GM19455 (cell line): Measurements from ENCODE around the gene KIAA1217.

ENCODE experiments used
- ATAC-seq: cut with Tn5 transposase; IDR thresholded peaks from one replicate; pipeline ENCODE4 v1.9.1; 2021; ENCODE audit not compliant: unreplicated experiment

KIAA1217 gene

DNA sequence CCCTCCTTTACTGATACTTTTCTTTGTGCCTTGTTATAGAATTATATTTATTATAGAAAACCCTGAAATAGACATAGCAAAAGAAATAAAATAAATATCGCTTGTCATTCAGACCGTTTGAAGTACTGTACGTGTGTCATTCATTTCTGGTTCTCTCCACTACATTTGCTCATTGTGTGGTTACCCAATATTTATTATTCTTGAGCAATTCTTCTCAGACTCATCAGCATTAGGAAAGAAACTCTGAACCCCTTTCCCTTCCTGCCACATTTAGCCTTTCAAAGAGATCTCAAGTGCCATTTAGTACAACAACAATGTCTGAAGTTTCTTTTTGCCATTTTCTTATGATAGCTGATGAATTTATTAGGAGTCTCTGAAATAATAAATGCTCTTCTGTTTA, 154.1 kb downstream of the KIAA1217 start:
- ATAC-seq: no peak

- no peak for ATAC-seq
Measured at GRCh38 chr10:24367688-24368087, 158.8 kb downstream of the KIAA1217 start.

DNA sequence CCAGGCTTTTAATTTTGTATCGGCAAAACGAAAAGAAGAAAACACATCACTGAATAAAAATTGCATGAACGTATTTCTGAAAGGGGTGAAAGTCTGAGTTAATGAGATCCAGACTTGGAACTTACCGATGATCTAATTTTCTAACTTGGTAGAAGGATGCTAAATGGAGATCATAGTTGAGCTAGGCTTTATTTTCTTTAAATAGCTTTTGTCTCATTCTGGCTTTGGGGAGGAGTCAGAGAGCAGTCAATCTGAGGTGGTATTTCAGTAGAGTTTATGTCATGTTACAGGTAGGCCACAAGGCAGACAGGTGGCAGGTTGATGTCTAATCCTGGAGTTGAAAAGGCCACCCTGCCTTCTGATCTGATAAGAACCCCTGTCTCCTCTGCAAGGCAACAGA, 161.9 kb downstream of the KIAA1217 start:
- ATAC-seq: no peak

GRCh38 chr10:24371396-24371795, 162.5 kb downstream of the KIAA1217 start:
- no peak for ATAC-seq

GRCh38 chr10:24374134-24374915, 165.4 kb downstream of the KIAA1217 start:
- no peak for ATAC-seq

GRCh38 chr10:24375510-24375909, 166.6 kb downstream of the KIAA1217 start:
- no peak for ATAC-seq

- no peak for ATAC-seq
Measured at GRCh38 chr10:24376731-24377130, 167.8 kb downstream of the KIAA1217 start.

GRCh38 chr10:24378126-24378920, 169.4 kb downstream of the KIAA1217 start:
- ATAC-seq: no peak

GRCh38 chr10:24381235-24382010, 172.5 kb downstream of the KIAA1217 start:
- no peak for ATAC-seq

GRCh38 chr10:24382045-24382444, 173.1 kb downstream of the KIAA1217 start:
- no peak for ATAC-seq

- ATAC-seq: no peak
Measured at GRCh38 chr10:24382596-24382978, 173.6 kb downstream of the KIAA1217 start.

GRCh38 chr10:24382979-24383663, 174.2 kb downstream of the KIAA1217 start:
- ATAC-seq: peak; percentile 71

DNA sequence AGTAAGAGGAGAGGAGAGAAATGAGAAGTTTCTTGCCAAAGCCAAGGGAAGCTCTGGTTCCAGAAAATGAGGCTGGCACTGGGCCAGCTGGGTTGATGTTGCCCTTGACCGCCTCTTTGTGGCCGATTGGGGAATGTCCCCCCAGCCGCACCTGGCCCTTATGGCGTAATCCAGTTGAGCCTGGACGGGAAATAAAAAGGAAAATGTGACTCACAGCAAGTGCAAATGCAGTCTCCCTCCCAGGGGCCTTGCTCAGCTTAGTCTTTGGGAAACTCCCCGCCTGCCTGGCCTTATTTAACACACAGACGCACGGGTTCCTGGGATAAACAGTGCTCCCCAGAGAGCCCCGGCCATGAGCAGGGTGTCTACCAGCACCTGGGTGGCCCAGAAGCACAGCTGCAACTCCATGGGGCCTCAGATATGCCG, 174.8 kb downstream of the KIAA1217 start:
- ATAC-seq: peak; percentile 77

DNA sequence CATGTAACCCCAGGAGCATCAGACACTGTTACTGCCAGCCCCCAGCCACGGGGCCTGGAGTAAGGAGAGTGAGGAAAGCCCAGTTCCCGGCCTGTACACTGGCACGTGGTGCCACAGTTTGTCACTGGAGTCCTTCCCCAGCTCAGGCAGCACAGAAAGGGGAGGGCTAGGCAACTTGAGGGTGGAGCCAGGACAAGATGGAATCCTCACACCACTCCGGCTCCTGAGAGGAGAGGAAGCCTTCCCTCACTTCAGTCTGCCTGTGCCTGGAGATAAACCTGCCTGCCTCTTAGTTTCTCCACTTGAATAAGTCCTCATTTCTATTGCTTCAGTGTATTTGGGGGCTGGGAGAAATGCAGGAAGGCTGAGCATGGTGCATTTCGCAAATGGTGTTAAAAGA, 176.0 kb downstream of the KIAA1217 start:
- ATAC-seq: no peak

- no peak for ATAC-seq
Measured at GRCh38 chr10:24385776-24386175, 176.8 kb downstream of the KIAA1217 start.

GRCh38 chr10:24390146-24390700, 181.3 kb downstream of the KIAA1217 start:
- ATAC-seq: no peak

DNA sequence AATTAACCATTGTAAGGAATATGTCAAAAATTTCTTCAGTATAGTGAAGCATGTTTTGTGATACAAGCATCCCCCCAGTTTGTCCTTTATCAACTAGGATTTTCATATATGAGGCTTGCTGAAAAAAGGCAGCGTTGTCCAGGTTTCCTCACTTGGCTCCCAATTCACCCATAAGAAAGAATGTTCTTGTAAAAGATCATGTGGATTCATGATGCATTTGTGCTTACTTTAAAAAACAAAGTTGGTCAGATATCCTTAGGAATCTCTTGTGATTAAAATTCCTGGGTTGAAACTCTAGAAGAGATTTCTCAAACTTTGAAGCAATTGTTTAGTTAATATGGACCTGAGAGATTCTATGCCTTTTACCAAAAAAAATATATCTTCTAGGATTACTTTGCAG, 181.8 kb downstream of the KIAA1217 start:
- ATAC-seq: no peak

DNA sequence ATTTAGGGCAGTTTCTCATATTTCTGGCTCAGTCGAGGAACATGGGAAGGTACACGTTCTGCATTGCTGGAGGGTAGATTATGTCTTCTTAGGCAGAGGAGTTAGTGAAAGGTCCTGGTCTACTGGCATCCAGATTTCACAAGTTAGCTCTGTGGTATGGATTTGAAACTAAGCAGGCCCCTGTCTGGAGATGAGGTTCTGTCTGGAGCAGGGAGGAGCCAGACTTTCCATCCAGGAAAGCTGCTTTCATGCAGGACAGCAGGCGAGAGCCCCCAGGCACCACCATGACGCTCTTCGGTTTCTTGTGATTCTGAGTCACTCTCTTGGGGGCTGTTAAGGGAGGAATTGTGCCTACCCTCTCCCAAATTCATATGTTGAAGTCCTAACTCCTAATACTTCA, 184.3 kb downstream of the KIAA1217 start:
- no peak for ATAC-seq

GRCh38 chr10:24394461-24395190, 185.7 kb downstream of the KIAA1217 start:
- peak; percentile 74 for ATAC-seq

DNA sequence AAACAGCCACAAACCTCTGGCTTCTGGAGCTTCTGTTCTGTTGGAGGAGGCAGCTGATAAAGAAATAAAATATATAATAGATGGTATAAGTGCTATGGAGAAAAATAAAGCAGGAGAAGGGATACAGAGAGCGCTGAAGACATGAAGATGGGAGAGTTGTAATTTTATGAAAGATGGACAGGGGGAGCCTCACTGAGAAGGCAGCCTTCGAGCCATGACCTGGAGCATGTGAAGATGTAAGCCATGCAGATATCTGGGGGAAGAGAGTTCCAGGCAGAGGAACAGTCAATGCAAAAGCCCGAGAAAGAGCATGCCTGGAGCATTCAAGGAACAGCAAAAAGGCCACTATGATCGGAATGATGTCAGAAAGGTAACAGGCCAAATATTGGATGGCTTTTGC, 187.5 kb downstream of the KIAA1217 start:
- ATAC-seq: no peak
